GM18511 (cell line): Measurements from ENCODE around the gene PGBD5.

ENCODE experiments used
- ATAC-seq: cut with Tn5 transposase; IDR thresholded peaks from one replicate; pipeline ENCODE4 v1.9.1; 2021; ENCODE audit warnings: mild to moderate bottlenecking, moderate library complexity; ENCODE audit not compliant: unreplicated experiment

PGBD5 gene

GRCh38 chr1:230283678-230284077 is 142.5 kb downstream of the PGBD5 start:
- no peak for ATAC-seq

GRCh38 chr1:230282157-230282556 is 144.0 kb downstream of the PGBD5 start:
- ATAC-seq = no peak

- ATAC-seq = no peak
Measured at GRCh38 chr1:230281556-230281955, 144.6 kb downstream of the PGBD5 start.

- no peak for ATAC-seq
Measured at GRCh38 chr1:230280906-230281413, 145.2 kb downstream of the PGBD5 start.

GRCh38 chr1:230280054-230280795 is 145.9 kb downstream of the PGBD5 start:
- no peak for ATAC-seq

GRCh38 chr1:230279583-230279945 is 146.6 kb downstream of the PGBD5 start:
- no peak for ATAC-seq

- no peak for ATAC-seq
Measured at GRCh38 chr1:230278871-230279582, 147.1 kb downstream of the PGBD5 start.

- ATAC-seq = no peak
Measured at GRCh38 chr1:230278376-230278775, 147.8 kb downstream of the PGBD5 start.

GRCh38 chr1:230277201-230278025 is 148.7 kb downstream of the PGBD5 start:
- no peak for ATAC-seq

- no peak for ATAC-seq
Measured at GRCh38 chr1:230276401-230276800, 149.7 kb downstream of the PGBD5 start.

GRCh38 chr1:230274254-230274653 is 151.9 kb downstream of the PGBD5 start:
- ATAC-seq = no peak

GRCh38 chr1:230273141-230273710 is 152.9 kb downstream of the PGBD5 start:
- no peak for ATAC-seq

- no peak for ATAC-seq
Measured at GRCh38 chr1:230272557-230272956, 153.6 kb downstream of the PGBD5 start.

- ATAC-seq = no peak
Measured at GRCh38 chr1:230271300-230272035, 154.7 kb downstream of the PGBD5 start.

- ATAC-seq = no peak
Measured at GRCh38 chr1:230270559-230271281, 155.4 kb downstream of the PGBD5 start.

GRCh38 chr1:230270185-230270558 is 156.0 kb downstream of the PGBD5 start:
- no peak for ATAC-seq

- no peak for ATAC-seq
Measured at GRCh38 chr1:230268371-230269170, 157.6 kb downstream of the PGBD5 start.

- ATAC-seq = no peak
Measured at GRCh38 chr1:230267338-230268065, 158.6 kb downstream of the PGBD5 start.
